Embryonic facial prominence (tissue), 1 donor: ENCODE measurements around the gene PCSK1N.
"Not testable (repeated sequence)": the region's sequence is repeated elsewhere in the genome, so short reads cannot be mapped to it uniquely, and the experiment has no call there.

Experiments
- DNase-seq: peaks from one replicate; pipeline ENCODE4 v3.0.0-alpha.2; 2016; ENCODE audit errors: extremely low spot score

The PCSK1N gene

DNA sequence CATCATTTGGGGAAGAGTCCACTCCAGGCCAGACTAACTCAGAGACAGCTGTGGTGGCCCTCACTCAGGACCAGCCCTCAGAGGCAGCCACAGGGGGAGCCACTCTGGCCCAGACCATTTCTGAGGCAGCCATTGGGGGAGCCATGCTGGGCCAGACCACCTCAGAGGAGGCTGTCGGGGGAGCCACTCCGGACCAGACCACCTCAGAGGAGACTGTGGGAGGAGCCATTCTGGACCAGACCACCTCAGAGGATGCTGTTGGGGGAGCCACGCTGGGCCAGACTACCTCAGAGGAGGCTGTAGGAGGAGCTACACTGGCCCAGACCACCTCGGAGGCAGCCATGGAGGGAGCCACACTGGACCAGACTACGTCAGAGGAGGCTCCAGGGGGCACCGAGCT is 12.4 kb downstream of the PCSK1N start:
- DNase-seq: no peak

GRCh38 chrX:48819394-48819793 is 16.0 kb downstream of the PCSK1N start:
- not testable (repeated sequence) for DNase-seq

DNA sequence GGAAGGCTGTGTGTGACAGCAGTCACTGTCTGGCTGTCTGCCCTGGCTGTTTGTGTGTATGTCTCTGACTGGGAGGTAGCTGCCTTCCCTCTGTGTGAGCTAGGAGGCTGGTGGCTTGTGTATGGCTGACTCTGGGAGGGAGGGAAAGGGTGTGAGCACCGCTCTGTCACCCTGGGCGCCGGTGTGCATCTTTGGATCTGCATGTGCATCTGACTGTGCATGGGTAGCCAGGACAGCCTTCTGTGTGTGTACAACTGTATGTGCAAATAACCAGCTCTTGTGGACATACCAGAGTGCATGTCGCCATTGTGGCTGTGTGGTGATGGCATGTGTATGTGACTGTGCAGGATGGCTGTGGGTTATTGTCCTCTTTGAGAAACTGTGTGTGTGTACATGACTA is 16.5 kb downstream of the PCSK1N start:
- DNase-seq: no peak

- DNase-seq: no peak
Measured at GRCh38 chrX:48818098-48818497, 17.3 kb downstream of the PCSK1N start.

DNA sequence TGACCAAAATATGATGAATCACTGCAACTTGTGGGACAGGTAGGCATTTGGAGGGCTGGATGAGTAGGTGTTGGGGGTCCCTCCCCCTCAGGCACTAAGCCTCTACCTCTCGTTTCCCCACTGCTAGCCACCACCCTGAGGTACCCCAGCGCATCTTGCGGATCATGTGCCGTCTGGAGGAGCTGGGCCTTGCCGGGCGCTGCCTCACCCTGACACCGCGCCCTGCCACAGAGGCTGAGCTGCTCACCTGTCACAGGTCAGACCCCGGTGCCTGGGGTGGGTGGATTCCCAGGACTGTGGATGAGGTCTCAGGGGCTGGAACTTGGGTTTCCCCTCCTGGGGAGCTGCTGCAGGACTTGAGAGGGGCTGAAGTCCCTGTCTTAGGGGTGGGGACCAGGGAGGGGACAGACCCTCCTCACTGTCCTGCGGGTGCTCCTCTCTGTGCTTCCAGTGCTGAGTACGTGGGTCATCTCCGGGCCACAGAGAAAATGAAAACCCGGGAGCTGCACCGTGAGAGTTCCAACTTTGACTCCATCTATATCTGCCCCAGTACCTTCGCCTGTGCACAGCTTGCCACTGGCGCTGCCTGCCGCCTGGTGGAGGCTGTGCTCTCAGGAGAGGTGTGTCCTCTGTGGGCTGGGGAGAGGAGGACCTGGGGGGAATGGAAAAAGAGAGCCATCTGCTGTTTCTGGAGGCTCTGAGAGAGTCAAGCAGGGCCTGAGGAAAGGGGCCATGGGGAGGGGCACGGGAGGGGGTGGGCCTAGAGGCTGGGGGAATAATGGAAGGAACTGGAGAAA is 19.2 kb downstream of the PCSK1N start:
- no peak for DNase-seq

- DNase-seq: no peak
Measured at GRCh38 chrX:48815266-48815665, 20.1 kb downstream of the PCSK1N start.

DNA sequence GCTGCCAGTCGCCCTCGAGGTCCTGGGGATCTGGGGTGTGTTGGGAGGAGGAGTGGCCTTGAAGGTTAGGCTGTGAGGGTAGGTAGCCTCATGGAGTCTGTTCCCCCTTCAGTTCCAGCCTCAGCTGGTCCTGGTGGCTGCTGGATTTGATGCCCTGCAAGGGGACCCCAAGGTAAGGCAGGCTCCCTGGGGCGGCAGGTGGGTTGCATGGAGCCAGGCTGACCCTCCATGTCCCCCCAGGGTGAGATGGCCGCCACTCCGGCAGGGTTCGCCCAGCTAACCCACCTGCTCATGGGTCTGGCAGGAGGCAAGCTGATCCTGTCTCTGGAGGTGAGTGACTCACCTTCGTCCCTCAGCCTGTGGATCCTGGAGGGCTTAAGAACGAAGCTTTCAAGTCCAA is 20.7 kb downstream of the PCSK1N start:
- DNase-seq: no peak

GRCh38 chrX:48813644-48814043 is 21.8 kb downstream of the PCSK1N start:
- DNase-seq: no peak

GRCh38 chrX:48806081-48806480 is 29.3 kb downstream of the PCSK1N start:
- no peak for DNase-seq

DNA sequence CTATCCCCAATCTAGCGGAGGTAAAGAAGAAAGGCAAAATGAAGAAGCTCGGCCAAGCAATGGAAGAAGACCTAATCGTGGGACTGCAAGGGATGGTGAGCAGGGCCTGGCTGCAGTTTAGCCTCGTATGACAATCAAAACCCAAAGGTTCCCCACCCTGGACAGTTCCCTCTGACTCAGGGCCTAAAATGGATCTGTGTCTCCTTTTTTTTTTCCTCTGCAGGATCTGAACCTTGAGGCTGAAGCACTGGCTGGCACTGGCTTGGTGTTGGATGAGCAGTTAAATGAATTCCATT is 32.6 kb downstream of the PCSK1N start:
- DNase-seq: no peak

DNA sequence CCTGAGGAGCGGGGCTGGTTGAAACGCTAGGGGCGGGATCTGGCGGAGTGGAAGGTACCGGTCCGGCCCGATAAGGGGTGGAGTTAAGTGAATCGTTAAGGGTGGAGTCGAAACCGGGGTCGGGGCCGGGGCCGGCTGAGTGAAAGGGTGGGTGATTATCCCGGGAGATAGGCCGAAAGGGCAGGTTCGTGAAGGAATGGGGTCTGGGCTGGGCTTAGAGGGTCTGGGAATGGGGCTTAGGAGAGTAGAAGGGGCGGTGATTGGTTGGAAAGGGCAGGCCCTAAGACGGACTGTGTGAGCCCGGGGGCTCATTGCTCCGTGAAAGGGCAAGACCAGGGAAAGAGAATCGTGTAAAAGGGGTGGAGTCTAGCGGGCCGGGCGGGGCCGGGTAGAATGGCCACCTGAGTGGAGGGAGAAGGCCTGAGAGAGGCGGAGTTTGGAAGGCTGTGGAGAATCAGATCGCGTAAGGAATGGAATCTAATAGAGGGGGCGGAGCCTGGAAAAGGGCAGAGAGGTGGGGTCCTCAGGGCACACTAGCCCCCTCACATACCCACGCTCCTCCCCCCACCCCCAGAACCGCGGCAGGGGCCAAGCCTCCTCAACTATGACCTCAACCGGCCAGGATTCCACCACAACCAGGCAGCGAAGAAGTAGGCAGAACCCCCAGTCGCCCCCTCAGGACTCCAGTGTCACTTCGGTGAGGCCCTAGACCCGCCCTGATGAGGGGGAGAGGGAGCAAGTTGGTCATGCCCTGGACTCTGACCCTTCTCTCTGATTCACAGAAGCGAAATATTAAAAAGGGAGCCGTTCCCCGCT is 33.1 kb downstream of the PCSK1N start:
- peak; percentile 44 for DNase-seq

DNA sequence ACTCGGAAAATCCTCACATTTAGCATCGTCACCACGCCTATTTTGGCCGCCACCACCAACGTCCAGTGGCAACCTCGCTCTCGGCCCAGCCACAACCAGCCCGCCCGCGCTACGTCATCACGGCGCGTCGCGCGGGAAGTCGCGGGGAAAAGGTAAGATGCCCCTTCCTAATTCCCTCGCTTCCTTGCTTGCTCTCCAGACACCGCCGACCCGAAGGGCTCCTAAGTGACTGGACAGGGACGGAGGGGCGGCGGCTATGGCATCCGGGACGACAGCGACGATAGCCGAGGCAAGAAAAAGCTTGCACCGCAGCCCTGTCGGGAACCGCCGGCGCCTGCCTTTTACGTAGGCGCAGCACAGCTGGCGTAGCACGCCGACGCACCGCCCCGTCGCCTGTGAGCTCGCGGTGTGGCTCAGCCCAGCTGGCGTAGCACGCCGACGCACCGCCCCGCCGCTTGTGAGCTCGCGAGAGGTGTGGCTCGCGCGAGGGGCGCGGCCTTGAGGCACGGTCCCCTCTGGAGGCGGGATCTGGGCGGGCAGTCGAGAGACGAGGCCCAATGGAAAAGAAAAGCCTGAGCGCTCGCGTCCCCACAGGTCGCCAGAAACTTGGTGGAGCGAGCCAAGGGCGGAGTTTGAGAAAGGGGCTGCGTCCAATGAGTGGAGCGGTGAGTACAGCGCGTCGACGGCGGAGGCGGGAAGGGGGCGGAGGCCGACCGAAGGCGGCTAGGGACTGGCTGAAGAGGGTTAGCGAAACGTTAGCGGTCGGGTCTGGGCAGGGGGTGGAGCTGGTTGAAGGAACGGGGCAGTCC is 33.9 kb downstream of the PCSK1N start, which contains the start of gene HDAC6:
HDAC6 (plus strand) TSS at position 788 of the 809 bp plus-strand sequence. CDS start 626 bp downstream, outside the sequence.
- DNase-seq: peak; percentile 94

- no peak for DNase-seq
Measured at GRCh38 chrX:48800574-48801279, 34.7 kb downstream of the PCSK1N start.

- no peak for DNase-seq
Measured at GRCh38 chrX:48798318-48798717, 37.1 kb downstream of the PCSK1N start.

DNA sequence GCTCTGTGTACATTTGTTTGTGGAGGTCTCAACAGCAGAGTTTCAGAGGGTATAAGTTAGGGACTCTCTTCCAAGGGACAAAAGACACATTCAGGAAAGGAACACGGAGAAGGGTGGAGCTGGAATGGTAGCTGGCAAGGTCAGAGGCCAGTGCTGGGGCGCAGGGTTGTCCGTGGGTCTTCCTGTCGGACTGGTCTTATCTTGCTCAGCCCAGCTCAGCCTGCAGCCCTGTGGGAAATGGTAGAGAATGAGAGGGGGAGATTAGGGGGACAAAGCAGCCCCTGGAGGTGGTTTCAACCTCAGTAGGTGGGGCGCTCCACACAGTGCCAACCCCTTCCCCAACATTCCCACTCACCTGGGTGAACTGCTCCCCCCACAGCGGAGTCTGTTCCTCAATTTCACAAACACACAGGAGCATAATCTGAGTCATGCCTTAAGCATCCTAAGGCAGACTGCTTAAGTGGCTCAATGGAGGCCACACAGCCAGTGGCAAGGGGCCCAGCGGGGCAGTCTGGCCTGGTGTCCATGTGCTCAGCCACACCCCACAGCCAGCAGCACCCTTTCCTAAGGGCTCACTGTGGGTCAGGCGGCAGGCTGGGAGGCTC is 40.4 kb downstream of the PCSK1N start:
- no peak for DNase-seq

DNA sequence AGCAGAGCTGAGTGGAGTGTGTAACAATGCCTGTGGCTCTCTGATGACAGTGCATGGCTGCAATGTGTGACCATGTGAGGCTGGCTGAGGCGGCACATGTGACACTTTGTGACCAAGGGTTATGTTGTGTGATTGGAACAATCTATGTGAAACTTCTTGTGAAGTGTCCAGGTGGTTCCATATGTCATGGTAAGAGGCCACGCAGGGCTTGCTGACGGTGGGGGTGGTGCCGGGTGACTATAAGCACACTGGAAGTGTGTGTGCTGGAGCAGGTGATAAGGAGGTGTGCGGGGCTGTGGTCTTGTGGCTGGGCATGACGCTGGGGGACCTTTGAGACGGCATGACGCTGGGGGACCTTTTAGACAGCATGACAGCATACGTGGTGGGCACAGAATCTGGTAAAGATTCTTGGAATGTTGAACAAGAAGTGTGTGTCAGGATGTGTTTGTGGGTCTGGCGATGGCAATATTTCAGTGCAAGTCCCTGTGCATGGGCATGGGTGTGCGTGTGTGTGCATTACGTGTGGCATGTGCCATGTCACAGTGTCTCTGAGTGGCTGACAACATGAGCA is 41.0 kb downstream of the PCSK1N start:
- DNase-seq: no peak

DNA sequence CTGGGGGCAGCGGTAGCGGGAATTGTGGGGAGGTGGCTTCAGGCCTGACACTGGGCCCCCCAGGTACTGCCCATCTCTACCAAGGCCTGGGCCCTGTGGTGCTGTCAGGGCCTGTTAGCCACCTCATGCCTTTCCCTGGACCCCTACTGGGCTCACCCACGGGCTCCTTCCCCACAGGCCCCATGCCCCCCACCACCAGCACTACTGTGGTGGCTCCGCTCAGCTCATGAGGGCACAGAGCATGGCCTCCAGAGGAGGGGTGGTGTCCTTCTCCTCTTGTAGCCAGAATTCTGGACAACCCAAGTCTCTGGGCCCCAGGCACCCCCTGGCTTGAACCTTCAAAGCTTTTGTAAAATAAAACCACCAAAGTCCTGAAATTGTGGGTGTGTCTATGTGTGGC is 41.5 kb downstream of the PCSK1N start:
- no peak for DNase-seq

DNA sequence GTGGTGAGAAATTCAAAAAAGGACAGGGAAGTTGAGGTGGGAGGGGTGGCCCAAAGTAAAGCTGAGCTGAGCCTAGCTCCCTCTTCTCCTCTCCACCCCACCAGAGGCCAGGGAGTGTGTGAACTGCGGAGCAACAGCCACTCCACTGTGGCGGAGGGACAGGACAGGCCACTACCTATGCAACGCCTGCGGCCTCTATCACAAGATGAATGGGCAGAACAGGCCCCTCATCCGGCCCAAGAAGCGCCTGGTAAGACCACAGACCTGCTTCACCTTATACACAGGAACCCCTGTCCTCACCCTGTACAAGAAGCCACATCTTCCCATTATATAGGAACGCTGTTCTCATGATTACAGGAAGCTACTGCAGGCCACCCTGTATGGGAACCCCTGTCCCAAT is 43.2 kb downstream of the PCSK1N start:
- DNase-seq: no peak

DNA sequence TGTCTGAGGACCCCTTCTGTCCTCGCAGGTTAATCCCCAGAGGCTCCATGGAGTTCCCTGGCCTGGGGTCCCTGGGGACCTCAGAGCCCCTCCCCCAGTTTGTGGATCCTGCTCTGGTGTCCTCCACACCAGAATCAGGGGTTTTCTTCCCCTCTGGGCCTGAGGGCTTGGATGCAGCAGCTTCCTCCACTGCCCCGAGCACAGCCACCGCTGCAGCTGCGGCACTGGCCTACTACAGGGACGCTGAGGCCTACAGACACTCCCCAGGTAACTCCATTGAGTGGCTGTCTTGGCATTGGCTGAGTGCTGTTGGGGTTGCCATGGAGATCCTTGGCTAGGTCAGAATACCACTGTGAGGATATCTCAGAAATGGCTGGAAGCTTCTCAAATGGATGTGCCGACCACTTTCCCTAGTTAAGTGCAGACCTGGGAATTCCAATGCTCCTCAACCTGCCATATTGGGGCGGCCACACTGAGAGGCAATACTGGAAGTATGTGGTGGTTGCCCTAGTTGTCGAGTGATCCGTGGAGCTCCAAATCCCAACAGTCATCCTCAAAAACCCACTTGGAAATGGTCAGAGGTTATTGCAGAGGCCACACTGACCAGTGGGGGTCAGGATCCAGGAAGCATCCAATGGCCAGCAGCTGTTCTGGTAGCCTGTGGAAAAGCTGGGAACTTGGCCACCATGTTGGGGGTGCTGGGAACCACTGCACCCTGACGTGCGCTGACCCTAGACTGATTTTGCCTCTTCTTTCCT is 44.2 kb downstream of the PCSK1N start:
- DNase-seq: no peak

DNA sequence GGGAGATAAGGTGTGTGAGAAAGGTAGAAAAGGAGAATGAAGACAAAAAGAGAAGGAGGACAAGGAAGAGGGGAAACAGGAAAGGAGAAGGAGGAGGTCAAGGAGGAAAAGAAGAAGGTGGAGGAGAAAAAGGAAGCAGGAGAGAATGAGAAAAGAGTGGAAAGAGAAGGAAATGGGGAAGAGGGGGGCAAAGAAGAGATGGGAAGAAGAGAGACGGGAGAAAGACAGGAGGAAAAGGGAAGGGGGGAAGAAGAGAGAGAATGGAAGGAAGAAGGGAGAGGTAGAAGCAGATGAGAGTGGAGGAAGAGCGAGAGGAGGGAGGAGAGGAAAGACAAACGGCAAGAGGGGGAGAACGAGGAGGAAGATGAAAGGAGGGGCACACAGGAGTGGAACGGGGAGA is 44.9 kb downstream of the PCSK1N start:
- DNase-seq: no peak
